ENCODE measurements around the gene HIRIP3. TPM values are rescaled to one million over a fixed set of nuclear protein-coding genes. Genes with fewer than 3 reads are reported as not detected.
A peak's percentile ranks its signal among the peaks of the same experiment; 100 is the strongest.

Gene HIRIP3
- total RNA-seq, 1 donor from 2014 or later, result 4.7 TPM

DNA sequence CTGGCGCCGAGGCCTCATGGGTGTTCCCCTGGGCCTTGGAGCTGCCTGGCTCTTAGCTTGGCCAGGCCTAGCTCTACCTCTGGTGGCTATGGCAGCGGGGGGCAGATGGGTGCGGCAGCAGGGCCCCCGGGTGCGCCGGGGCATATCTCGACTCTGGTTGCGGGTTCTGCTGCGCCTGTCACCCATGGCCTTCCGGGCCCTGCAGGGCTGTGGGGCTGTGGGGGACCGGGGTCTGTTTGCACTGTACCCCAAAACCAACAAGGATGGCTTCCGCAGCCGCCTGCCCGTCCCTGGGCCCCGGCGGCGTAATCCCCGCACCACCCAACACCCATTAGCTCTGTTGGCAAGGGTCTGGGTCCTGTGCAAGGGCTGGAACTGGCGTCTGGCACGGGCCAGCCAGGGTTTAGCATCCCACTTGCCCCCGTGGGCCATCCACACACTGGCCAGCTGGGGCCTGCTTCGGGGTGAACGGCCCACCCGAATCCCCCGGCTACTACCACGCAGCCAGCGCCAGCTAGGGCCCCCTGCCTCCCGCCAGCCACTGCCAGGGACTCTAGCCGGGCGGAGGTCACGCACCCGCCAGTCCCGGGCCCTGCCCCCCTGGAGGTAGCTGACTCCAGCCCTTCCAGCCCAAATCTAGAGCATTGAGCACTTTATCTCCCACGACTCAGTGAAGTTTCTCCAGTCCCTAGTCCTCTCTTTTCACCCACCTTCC lies 7.9 kb downstream of the HIRIP3 start:
- Histone ChIP-seq H3K79me2 (ENCODE audit: low read depth) (no peaks in the 10 kb centered on the region), H3K36me3 (no peaks in the 10 kb centered on the region), H3K27ac (no peak overlapping the region), H3K4me1 (no peaks in the 10 kb centered on the region), H2AFZ (replicated peaks) (no peak overlapping the region), H3K9ac (no peak overlapping the region), H3K4me3 (no peak overlapping the region), H3K27me3 (no peaks in the 10 kb centered on the region), H3F3A (ENCODE audit: low read depth) (no peaks in the 10 kb centered on the region), H3K9me3 (ENCODE audit: low read depth) (no peaks in the 10 kb centered on the region), H3K4me2 (no peak overlapping the region), H4K20me1 (ENCODE audit: low read depth) (no peaks in the 10 kb centered on the region)
- Mint-ChIP-seq H3K4me1 (peaks cover 7% of the 10 kb centered on the region), H3K36me3 (peaks cover 35% of the 10 kb centered on the region), H3K27ac (peak overlapping the region; percentile 9), H3K9me3 (no peaks in the 10 kb centered on the region), H3K27me3 (ENCODE audit: insufficient read depth, low read depth) (peaks cover 4% of the 10 kb centered on the region), H3K4me3 (no peak overlapping the region)
- TF ChIP-seq EZH2phosphoT487 (IDR thresholded peaks at IDR 0.05), result no peak
- TF ChIP-seq, protein P1, sequence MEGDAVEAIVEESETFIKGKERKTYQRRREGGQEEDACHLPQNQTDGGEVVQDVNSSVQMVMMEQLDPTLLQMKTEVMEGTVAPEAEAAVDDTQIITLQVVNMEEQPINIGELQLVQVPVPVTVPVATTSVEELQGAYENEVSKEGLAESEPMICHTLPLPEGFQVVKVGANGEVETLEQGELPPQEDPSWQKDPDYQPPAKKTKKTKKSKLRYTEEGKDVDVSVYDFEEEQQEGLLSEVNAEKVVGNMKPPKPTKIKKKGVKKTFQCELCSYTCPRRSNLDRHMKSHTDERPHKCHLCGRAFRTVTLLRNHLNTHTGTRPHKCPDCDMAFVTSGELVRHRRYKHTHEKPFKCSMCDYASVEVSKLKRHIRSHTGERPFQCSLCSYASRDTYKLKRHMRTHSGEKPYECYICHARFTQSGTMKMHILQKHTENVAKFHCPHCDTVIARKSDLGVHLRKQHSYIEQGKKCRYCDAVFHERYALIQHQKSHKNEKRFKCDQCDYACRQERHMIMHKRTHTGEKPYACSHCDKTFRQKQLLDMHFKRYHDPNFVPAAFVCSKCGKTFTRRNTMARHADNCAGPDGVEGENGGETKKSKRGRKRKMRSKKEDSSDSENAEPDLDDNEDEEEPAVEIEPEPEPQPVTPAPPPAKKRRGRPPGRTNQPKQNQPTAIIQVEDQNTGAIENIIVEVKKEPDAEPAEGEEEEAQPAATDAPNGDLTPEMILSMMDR (IDR thresholded peaks at IDR 0.05), result no peak
- no peak for TF ChIP-seq EZH2 (IDR thresholded peaks at IDR 0.05)
- no peak for DNase-seq (ENCODE audit: low spot score)

DNA sequence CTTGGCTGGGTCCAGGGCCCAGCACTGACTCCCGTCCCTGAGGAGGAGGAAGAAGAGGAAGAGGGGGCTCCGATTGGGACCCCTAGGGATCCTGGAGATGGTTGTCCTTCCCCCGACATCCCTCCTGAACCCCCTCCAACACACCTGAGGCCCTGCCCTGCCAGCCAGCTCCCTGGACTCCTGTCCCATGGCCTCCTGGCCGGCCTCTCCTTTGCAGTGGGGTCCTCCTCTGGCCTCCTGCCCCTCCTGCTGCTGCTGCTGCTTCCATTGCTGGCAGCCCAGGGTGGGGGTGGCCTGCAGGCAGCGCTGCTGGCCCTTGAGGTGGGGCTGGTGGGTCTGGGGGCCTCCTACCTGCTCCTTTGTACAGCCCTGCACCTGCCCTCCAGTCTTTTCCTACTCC lies 8.5 kb downstream of the HIRIP3 start:
- H3K4me3 ChIP-seq, result no peak overlapping the region
- H3K36me3 ChIP-seq, result no peaks in the 10 kb centered on the region
- TF ChIP-seq, protein P1 (IDR thresholded peaks at IDR 0.05), result no peak
- TF ChIP-seq EZH2 (IDR thresholded peaks at IDR 0.05), result no peak
- TF ChIP-seq EZH2phosphoT487 (IDR thresholded peaks at IDR 0.05), result no peak
- H3K9ac ChIP-seq, result no peak overlapping the region
- H2AFZ ChIP-seq (replicated peaks), result no peak overlapping the region
- no peaks in the 10 kb centered on the region for H4K20me1 ChIP-seq (ENCODE audit: low read depth)
- no peaks in the 10 kb centered on the region for H3F3A ChIP-seq (ENCODE audit: low read depth)
- no peaks in the 10 kb centered on the region for H3K9me3 Mint-ChIP-seq
- H3K9me3 ChIP-seq (ENCODE audit: low read depth), result no peaks in the 10 kb centered on the region
- DNase-seq (ENCODE audit: low spot score), result no peak
- no peaks in the 10 kb centered on the region for H3K27me3 ChIP-seq
- no peaks in the 10 kb centered on the region for H3K79me2 ChIP-seq (ENCODE audit: low read depth)
- H3K36me3 Mint-ChIP-seq, result peaks cover 39% of the 10 kb centered on the region
- H3K27me3 Mint-ChIP-seq (ENCODE audit: insufficient read depth, low read depth), result peaks cover 4% of the 10 kb centered on the region
- H3K27ac Mint-ChIP-seq, result no peak overlapping the region
- no peaks in the 10 kb centered on the region for H3K4me1 ChIP-seq
- no peak overlapping the region for H3K4me3 Mint-ChIP-seq
- H3K27ac ChIP-seq, result no peak overlapping the region
- H3K4me1 Mint-ChIP-seq, result peaks cover 3% of the 10 kb centered on the region
- H3K4me2 ChIP-seq, result no peak overlapping the region

DNA sequence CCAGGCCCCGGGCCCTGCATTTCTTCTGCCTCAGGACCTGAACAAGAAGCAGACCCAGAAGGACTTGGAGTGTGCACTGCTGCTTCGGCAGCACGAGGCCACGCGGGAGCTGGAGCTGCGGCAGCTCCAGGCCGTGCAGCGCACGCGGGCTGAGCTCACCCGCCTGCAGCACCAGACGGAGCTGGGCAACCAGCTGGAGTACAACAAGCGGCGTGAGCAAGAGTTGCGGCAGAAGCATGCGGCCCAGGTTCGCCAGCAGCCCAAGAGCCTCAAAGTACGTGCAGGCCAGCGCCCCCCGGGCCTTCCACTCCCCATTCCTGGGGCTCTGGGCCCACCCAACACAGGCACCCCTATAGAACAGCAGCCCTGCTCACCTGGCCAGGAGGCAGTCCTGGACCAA lies 9.2 kb downstream of the HIRIP3 start:
- Mint-ChIP-seq H3K27ac (no peak overlapping the region), H3K4me1 (peaks cover 3% of the 10 kb centered on the region), H3K9me3 (no peaks in the 10 kb centered on the region), H3K27me3 (ENCODE audit: insufficient read depth, low read depth) (peaks cover 2% of the 10 kb centered on the region), H3K36me3 (peaks cover 42% of the 10 kb centered on the region), H3K4me3 (no peak overlapping the region)
- H3K4me3 ChIP-seq, result no peak overlapping the region
- H3F3A ChIP-seq (ENCODE audit: low read depth), result no peaks in the 10 kb centered on the region
- H3K4me1 ChIP-seq, result no peaks in the 10 kb centered on the region
- H3K79me2 ChIP-seq (ENCODE audit: low read depth), result no peaks in the 10 kb centered on the region
- TF ChIP-seq, protein P1 (IDR thresholded peaks at IDR 0.05), result no peak
- TF ChIP-seq EZH2 (IDR thresholded peaks at IDR 0.05) (no peak), EZH2phosphoT487 (IDR thresholded peaks at IDR 0.05) (no peak)
- no peak overlapping the region for H2AFZ ChIP-seq (replicated peaks)
- no peak overlapping the region for H3K27ac ChIP-seq
- DNase-seq (ENCODE audit: low spot score), result no peak
- no peaks in the 10 kb centered on the region for H3K9me3 ChIP-seq (ENCODE audit: low read depth)
- H3K9ac ChIP-seq, result no peak overlapping the region
- no peak overlapping the region for H3K4me2 ChIP-seq
- no peaks in the 10 kb centered on the region for H3K36me3 ChIP-seq
- no peaks in the 10 kb centered on the region for H3K27me3 ChIP-seq
- H4K20me1 ChIP-seq (ENCODE audit: low read depth), result no peaks in the 10 kb centered on the region
